Memory B cell (primary cell): ENCODE results near the gene UXS1.
A peak's percentile ranks its signal among the peaks of the same experiment; 100 is the strongest.

Experiments used
- ATAC-seq: fragments of 150-1000 bp; cut with Tn5 transposase; 2 replicates; pipeline ENCODE4 v1.10.0; 2021; ENCODE audit warnings: low read depth, mild to moderate bottlenecking, moderate library complexity
- DNase-seq, 2 donors: peaks; one replicate each; pipeline ENCODE4 v3.0.0; 2022; ENCODE audit warnings: low spot score in 2 of 2
- H3K27ac Mint-ChIP-seq: one replicate; pipeline ENCODE4 v1.8.0; 2022; ENCODE audit warnings: mild to moderate bottlenecking, moderate library complexity, mixed read lengths
- H3K27me3 Mint-ChIP-seq: one replicate; pipeline ENCODE4 v1.8.0; 2022; ENCODE audit warnings: mixed read lengths
- H3K36me3 Mint-ChIP-seq: one replicate; pipeline ENCODE4 v1.8.0; 2022; ENCODE audit warnings: mild to moderate bottlenecking, mixed read lengths
- H3K4me1 Mint-ChIP-seq: one replicate; pipeline ENCODE4 v1.8.0; 2022; ENCODE audit warnings: mixed read lengths
- H3K4me3 Mint-ChIP-seq: one replicate; pipeline ENCODE4 v1.8.0; 2022; ENCODE audit warnings: mild to moderate bottlenecking, moderate library complexity, mixed read lengths
- H3K9me3 Mint-ChIP-seq: one replicate; pipeline ENCODE4 v1.8.0; 2022; ENCODE audit warnings: mixed read lengths

UXS1 gene

GRCh38 chr2:106183101-106183696 is 10.9 kb downstream of the UXS1 start:
- ATAC-seq (no peak), DNase-seq (no peak)
- no peaks in the 10 kb centered on the region for H3K9me3 Mint-ChIP-seq
- H3K27me3 Mint-ChIP-seq, result no peaks in the 10 kb centered on the region
- no peak overlapping the region for H3K4me3 Mint-ChIP-seq
- no peak overlapping the region for H3K27ac Mint-ChIP-seq
- peaks cover 22% of the 10 kb centered on the region for H3K4me1 Mint-ChIP-seq
- peaks cover 12% of the 10 kb centered on the region for H3K36me3 Mint-ChIP-seq

DNA sequence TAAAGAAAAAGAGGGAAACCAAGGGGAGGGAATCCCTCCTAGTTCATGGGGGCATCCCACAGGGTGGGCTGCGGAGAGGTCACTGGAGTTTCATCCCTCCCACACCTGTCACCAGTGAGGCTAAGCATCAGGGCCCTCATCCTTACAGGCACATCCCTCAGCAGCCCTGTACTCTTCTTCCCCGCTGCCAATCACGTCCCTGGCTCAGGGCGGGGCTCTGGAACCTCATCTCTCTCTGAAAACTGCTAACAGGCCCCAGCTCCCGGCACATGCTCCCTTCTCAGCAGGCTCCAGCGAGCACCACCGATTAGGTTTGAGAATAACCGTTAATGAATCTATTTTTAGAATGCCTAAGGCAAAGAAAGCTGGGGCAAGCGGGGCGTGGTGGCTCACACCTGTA is 13.0 kb downstream of the UXS1 start:
- ATAC-seq, result no peak
- Mint-ChIP-seq H3K27me3 (no peaks in the 10 kb centered on the region), H3K4me1 (peaks cover 23% of the 10 kb centered on the region), H3K4me3 (no peak overlapping the region), H3K36me3 (peaks cover 15% of the 10 kb centered on the region), H3K27ac (no peak overlapping the region), H3K9me3 (no peaks in the 10 kb centered on the region)
- no peak for DNase-seq

GRCh38 chr2:106180602-106181001 is 13.5 kb downstream of the UXS1 start:
- Mint-ChIP-seq H3K36me3 (peaks cover 15% of the 10 kb centered on the region), H3K27ac (no peak overlapping the region), H3K27me3 (no peaks in the 10 kb centered on the region), H3K4me1 (peaks cover 28% of the 10 kb centered on the region), H3K4me3 (no peak overlapping the region), H3K9me3 (no peaks in the 10 kb centered on the region)
- ATAC-seq (no peak), DNase-seq (no peak)

GRCh38 chr2:106178716-106179115 is 15.4 kb downstream of the UXS1 start:
- DNase-seq (no peak), ATAC-seq (no peak)
- H3K9me3 Mint-ChIP-seq, result no peaks in the 10 kb centered on the region
- no peak overlapping the region for H3K4me3 Mint-ChIP-seq
- peaks cover 13% of the 10 kb centered on the region for H3K36me3 Mint-ChIP-seq
- peaks cover 22% of the 10 kb centered on the region for H3K4me1 Mint-ChIP-seq
- no peak overlapping the region for H3K27ac Mint-ChIP-seq
- H3K27me3 Mint-ChIP-seq, result no peaks in the 10 kb centered on the region

- DNase-seq (no peak), ATAC-seq (no peak)
- peaks cover 11% of the 10 kb centered on the region for H3K36me3 Mint-ChIP-seq
- H3K27me3 Mint-ChIP-seq, result no peaks in the 10 kb centered on the region
- no peaks in the 10 kb centered on the region for H3K9me3 Mint-ChIP-seq
- H3K4me1 Mint-ChIP-seq, result peaks cover 17% of the 10 kb centered on the region
- H3K4me3 Mint-ChIP-seq, result no peak overlapping the region
- H3K27ac Mint-ChIP-seq, result no peak overlapping the region
Observed at GRCh38 chr2:106177581-106177980, 16.5 kb downstream of the UXS1 start.

DNA sequence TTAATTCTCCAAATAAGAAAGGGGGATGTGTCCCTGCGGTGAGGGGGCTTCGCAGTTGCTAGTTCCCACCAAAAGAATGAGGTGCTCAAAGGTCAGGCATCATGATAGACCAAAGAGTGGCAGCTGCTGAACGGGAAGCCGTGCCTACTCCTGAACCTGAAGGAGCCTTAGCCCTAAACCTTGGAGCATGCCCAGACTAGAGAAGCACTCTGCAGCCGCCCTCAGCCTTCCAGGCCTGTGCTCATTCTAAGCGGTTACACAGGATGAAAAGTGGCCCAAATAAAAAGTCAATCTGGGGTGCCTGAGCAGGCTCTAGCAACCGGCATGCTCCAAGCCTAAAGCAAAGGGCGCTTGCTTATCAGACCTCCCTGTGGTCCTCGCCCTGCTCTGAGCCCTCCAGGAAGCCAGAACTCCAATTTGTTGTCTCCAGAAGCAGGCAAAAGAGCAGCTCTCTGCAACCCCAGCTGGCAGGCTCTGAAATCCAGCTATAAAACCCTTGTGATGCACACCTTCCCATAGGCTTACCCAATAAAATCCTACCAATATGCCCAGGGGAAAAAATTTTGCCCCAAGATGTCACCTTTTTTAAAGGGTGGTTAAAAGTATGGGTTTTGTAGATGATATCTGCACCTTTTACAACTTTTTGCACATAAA is 17.5 kb downstream of the UXS1 start:
- ATAC-seq, result no peak
- DNase-seq, result no peak
- H3K27ac Mint-ChIP-seq, result no peak overlapping the region
- H3K4me1 Mint-ChIP-seq, result peaks cover 17% of the 10 kb centered on the region
- peaks cover 7% of the 10 kb centered on the region for H3K36me3 Mint-ChIP-seq
- no peak overlapping the region for H3K4me3 Mint-ChIP-seq
- H3K9me3 Mint-ChIP-seq, result no peaks in the 10 kb centered on the region
- H3K27me3 Mint-ChIP-seq, result no peaks in the 10 kb centered on the region

DNA sequence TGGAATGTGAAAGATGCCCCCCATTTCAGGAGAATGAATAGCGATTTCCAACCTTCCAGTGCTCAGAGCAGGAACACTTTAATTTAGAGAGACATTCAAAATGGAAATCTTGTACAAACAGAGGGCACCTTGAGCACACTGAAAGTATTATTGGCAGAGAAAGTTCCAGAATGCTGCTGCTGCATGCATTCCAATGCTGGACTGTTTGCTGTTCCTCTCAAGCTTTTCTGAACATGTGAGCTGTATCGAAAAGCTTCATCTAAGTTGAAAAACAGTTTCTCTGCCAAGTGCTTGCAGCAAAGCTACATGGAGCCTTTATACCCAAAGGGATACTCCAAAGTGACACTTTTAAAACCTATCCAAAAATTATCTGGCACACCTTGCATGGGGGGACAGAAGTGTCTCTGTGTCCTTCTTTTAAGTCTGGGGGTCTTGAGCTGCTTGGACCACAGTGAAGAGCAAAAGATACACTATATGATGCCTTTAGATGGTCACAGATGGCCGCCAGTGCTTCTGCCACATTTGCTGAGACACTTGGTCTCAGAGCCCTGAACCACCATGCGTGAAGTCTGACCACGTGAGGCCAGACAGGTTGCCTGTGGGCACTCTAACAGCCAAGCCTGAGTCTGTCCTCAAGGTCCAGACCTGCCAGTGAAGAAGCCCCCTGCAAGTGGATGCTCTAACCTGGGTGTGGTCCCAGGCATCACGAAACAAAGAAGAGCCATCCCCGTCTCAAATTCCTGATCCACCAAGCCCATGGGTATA is 18.8 kb downstream of the UXS1 start:
- H3K4me1 Mint-ChIP-seq, result peaks cover 19% of the 10 kb centered on the region

GRCh38 chr2:106174056-106174455 is 20.0 kb downstream of the UXS1 start:
- no peak overlapping the region for H3K4me3 Mint-ChIP-seq

More for the DNA sequence above, 18.8 kb downstream of the UXS1 start:
- ATAC-seq (no peak), DNase-seq (no peak)
- H3K27ac Mint-ChIP-seq, result no peak overlapping the region
- H3K36me3 Mint-ChIP-seq, result peaks cover 7% of the 10 kb centered on the region
- no peaks in the 10 kb centered on the region for H3K9me3 Mint-ChIP-seq
- no peak overlapping the region for H3K4me3 Mint-ChIP-seq
- H3K27me3 Mint-ChIP-seq, result no peaks in the 10 kb centered on the region

DNA sequence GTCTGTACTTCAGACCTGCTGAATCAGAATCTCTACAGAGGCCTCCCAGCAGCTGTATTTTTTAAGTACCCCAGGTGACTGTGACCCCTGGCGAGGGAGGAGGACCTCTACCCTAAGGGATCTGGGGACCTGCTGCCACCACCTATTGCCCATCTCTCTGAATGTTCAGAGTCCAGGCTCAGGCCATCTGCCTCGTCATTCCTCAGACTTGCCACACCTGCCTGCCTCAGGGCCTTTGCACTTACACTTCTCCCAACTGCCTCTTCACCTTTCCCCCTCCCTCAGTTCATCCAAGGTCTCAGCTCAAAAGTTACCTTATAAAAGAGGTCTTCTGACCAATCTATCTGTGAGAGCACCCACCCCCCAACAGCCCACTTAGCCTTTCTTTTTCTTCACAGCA is 21.5 kb downstream of the UXS1 start:
- peaks cover 25% of the 10 kb centered on the region for H3K4me1 Mint-ChIP-seq

More at GRCh38 chr2:106174056-106174455, 20.0 kb downstream of the UXS1 start:
- DNase-seq, result no peak
- Mint-ChIP-seq H3K27ac (no peak overlapping the region), H3K27me3 (no peaks in the 10 kb centered on the region), H3K9me3 (no peaks in the 10 kb centered on the region), H3K36me3 (peaks cover 5% of the 10 kb centered on the region), H3K4me1 (peaks cover 23% of the 10 kb centered on the region)
- ATAC-seq, result no peak

DNA sequence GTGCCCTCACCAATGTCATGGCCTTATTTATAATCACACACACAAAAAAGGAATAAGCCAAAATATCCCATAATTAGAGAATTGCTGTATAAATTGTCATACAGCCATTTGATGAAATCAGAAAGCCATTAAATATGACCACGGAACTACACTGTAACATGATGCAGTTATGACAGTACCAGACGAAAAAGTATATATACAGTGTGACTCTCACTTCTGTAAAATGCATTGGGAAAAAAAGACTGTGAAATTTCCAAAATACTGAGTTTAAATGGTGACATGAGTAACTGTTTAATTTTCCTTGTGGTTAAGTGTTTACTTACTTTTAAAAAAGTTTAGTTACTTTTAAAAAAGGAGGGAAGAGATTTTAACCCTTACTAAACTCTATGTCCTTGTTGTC is 25.4 kb downstream of the UXS1 start:
- Mint-ChIP-seq H3K4me3 (no peak overlapping the region), H3K27me3 (no peaks in the 10 kb centered on the region), H3K36me3 (peaks cover 3% of the 10 kb centered on the region), H3K4me1 (peaks cover 31% of the 10 kb centered on the region), H3K27ac (no peak overlapping the region), H3K9me3 (no peaks in the 10 kb centered on the region)
- ATAC-seq (no peak), DNase-seq (no peak)

More for the DNA sequence above, 21.5 kb downstream of the UXS1 start:
- ATAC-seq (no peak), DNase-seq (no peak)
- H3K4me3 Mint-ChIP-seq, result no peak overlapping the region
- H3K9me3 Mint-ChIP-seq, result no peaks in the 10 kb centered on the region
- H3K27ac Mint-ChIP-seq, result peak overlapping the region; percentile 17
- H3K27me3 Mint-ChIP-seq, result no peaks in the 10 kb centered on the region
- peaks cover 2% of the 10 kb centered on the region for H3K36me3 Mint-ChIP-seq

DNA sequence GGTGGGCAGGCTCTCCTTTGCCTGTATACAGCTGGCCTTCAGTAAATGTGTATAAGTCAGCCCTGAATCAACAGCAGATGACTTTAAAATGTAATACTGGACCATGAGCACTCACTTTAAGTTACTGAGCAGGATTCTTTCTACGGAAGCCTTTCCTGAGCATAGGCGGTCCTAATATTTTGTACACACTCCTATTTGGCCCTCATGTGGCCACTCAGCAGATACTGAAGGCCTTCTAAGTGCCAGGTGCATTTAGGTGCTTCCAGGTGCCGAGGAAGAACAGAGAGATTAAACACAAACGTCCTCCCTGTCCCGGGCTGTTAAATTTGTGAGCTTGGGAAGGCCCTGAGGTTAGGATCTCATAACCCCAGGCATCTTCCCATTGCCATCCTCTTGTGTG is 27.0 kb downstream of the UXS1 start:
- ATAC-seq, result no peak
- Mint-ChIP-seq H3K27ac (peak overlapping the region; percentile 33), H3K4me3 (no peak overlapping the region), H3K9me3 (no peaks in the 10 kb centered on the region), H3K4me1 (peaks cover 31% of the 10 kb centered on the region), H3K27me3 (no peaks in the 10 kb centered on the region), H3K36me3 (peaks cover 9% of the 10 kb centered on the region)
- no peak for DNase-seq

DNA sequence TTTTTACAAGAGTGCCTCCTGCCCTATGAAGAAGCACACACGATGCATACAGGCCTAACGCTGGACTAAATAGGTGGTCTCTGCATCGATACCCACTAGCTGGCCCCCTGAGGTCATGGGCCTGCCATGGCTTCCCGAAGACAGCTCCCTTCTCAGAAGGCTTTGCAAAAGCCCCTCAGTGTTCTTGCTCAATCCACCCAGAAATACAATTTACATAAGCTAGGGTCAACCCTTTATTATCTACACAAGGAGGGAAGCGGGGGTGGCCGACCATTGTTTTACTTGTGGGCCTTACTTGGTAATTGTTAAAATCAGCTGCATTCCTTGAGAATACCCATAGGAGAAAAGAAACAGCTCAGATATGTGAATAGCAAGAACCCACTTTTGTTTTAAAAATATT is 28.5 kb downstream of the UXS1 start:
- no peak for DNase-seq
- Mint-ChIP-seq H3K36me3 (peaks cover 9% of the 10 kb centered on the region), H3K27me3 (no peaks in the 10 kb centered on the region), H3K4me1 (peaks cover 35% of the 10 kb centered on the region), H3K4me3 (no peak overlapping the region), H3K9me3 (no peaks in the 10 kb centered on the region), H3K27ac (no peak overlapping the region)
- no peak for ATAC-seq

DNA sequence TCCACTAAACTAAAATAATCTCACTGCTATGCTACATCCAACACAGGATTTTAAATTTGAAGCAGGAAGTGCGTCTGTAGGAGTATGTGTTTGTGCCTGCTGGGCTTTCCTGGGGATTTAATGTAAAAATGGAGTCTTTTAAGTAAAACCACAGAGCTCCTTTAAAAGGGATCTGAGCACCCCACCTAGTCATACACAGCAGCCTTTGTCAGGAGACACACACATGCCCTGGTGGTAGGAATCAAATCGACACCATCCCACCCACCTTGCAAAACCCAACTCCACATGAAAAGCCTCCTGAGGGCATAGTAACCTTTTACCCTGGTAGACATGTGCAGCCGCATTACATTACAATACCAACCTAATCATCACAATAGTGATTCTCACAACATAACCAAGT is 29.1 kb downstream of the UXS1 start:
- Mint-ChIP-seq H3K4me1 (peaks cover 34% of the 10 kb centered on the region), H3K36me3 (peaks cover 12% of the 10 kb centered on the region), H3K4me3 (no peak overlapping the region), H3K9me3 (no peaks in the 10 kb centered on the region), H3K27ac (peak overlapping the region; percentile 47), H3K27me3 (no peaks in the 10 kb centered on the region)
- DNase-seq (no peak), ATAC-seq (no peak)

- ATAC-seq, result no peak
- H3K36me3 Mint-ChIP-seq, result peaks cover 12% of the 10 kb centered on the region
- DNase-seq, result no peak
- H3K4me1 Mint-ChIP-seq, result peaks cover 31% of the 10 kb centered on the region
- H3K27me3 Mint-ChIP-seq, result no peaks in the 10 kb centered on the region
- no peak overlapping the region for H3K4me3 Mint-ChIP-seq
- H3K27ac Mint-ChIP-seq, result peak overlapping the region; percentile 47
- H3K9me3 Mint-ChIP-seq, result no peaks in the 10 kb centered on the region
Observed at GRCh38 chr2:106163948-106164545, 30.1 kb downstream of the UXS1 start.
